CD4-positive, alpha-beta T cell treated with Interferon gamma for 1 hour (primary cell): ENCODE measurements around the gene PRR5.

Experiments
- DNase-seq: peaks from one replicate; pipeline ENCODE4 v3.0.0-alpha.2; 2020

Gene PRR5

GRCh38 chr22:44693756-44694155, 8.2 kb upstream of the PRR5 start:
- DNase-seq: no peak

GRCh38 chr22:44697423-44698141, 4.4 kb upstream of the PRR5 start:
- peak; percentile 80 for DNase-seq

- DNase-seq: no peak
These were observed 3.2 kb upstream of the PRR5 start for GRCh38 chr22:44698531-44699421.

GRCh38 chr22:44700456-44700855, 1.5 kb upstream of the PRR5 start:
- no peak for DNase-seq

GRCh38 chr22:44701187-44701790, 715 bp upstream of the PRR5 start:
- no peak for DNase-seq

GRCh38 chr22:44702479-44703198, 635 bp downstream of the PRR5 start:
- DNase-seq: no peak

- DNase-seq: no peak
These were observed 1.4 kb downstream of the PRR5 start for GRCh38 chr22:44703255-44703870.

- no peak for DNase-seq
These were observed 2.4 kb downstream of the PRR5 start for GRCh38 chr22:44704159-44705021.

- DNase-seq: no peak
These were observed 3.0 kb downstream of the PRR5 start for GRCh38 chr22:44705022-44705297.

- no peak for DNase-seq
These were observed 4.5 kb downstream of the PRR5 start for GRCh38 chr22:44706488-44706887.

- no peak for DNase-seq
These were observed 5.2 kb downstream of the PRR5 start for GRCh38 chr22:44707178-44707577.

- DNase-seq: no peak
These were observed 5.7 kb downstream of the PRR5 start for GRCh38 chr22:44707752-44708151.

- DNase-seq: peak; percentile 45
These were observed 7.9 kb downstream of the PRR5 start for GRCh38 chr22:44709881-44710392.

GRCh38 chr22:44710474-44711240, 8.7 kb downstream of the PRR5 start:
- peak; percentile 43 for DNase-seq

- no peak for DNase-seq
These were observed 9.2 kb downstream of the PRR5 start for GRCh38 chr22:44711241-44711560.

- DNase-seq: no peak
These were observed 9.9 kb downstream of the PRR5 start for GRCh38 chr22:44711690-44712555.

GRCh38 chr22:44712962-44713361, 11.0 kb downstream of the PRR5 start:
- no peak for DNase-seq

GRCh38 chr22:44714703-44715350, 12.8 kb downstream of the PRR5 start:
- DNase-seq: no peak

GRCh38 chr22:44718418-44718817, 16.4 kb downstream of the PRR5 start:
- no peak for DNase-seq
